HG03565 (cell line): ENCODE data around the gene TSPAN5.
A peak's percentile ranks its signal among the peaks of the same experiment; 100 is the strongest.

ENCODE experiments used
- ATAC-seq: cut with Tn5 transposase; IDR thresholded peaks from one replicate; pipeline ENCODE4 v1.9.1; 2021; ENCODE audit warnings: mild to moderate bottlenecking, moderate library complexity; ENCODE audit not compliant: unreplicated experiment

Gene TSPAN5

GRCh38 chr4:98620087-98620784, 38.2 kb downstream of the TSPAN5 start:
- no peak for ATAC-seq

GRCh38 chr4:98619180-98619579, 39.2 kb downstream of the TSPAN5 start:
- ATAC-seq, result no peak

- ATAC-seq, result no peak
These were observed 39.7 kb downstream of the TSPAN5 start for GRCh38 chr4:98618680-98619079.

DNA sequence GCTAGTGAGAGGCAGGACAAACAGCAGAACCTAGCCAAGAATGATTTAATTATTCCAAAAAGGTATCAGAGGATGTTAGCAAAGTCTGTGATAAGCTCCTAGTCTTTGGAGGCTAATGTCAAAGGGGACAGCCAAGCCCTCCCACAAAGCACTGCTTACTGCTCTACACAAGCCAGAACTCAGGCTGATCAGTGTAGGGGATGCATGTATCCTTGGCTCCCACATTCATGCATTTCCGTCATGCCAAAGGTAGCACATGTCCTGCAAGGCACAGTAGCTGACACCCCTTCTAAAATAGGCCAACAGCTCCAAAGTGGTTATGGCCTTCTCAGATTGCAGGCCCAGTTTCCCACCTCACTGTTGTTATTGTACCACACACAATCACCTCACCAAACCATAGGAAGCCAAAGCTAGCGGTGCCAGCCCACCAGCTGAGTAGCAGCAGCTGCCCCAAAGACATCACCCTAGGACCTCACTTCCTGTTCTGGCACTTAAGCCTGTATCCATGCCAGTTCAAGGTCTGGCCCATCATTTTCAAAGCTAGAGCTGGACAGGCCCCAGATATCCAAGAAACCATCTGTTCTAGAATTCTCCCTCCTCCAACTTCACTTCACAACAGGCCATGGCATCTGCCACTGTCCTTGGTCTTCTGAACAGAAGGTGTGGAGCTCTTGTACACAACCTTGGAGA, 40.9 kb downstream of the TSPAN5 start:
- no peak for ATAC-seq

DNA sequence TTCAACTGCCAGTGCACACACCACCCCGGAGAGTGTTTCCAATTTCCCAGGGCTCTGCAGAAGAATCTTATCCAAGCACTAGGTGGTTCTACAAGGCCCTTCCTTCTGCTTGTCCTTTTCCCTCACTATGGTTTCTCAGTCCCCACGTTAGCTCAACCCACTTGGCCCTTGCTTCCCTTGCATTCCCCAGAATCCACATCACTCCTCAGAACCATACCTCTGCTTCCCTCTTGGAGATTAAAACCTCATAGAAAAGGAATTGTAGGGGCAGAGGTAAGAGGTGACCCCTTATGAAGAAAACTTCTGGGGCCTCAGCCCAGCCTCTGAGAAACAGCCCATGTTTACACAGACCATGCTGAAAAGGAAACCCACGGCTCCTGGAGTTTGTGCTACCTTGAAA, 42.4 kb downstream of the TSPAN5 start:
- ATAC-seq, result no peak

DNA sequence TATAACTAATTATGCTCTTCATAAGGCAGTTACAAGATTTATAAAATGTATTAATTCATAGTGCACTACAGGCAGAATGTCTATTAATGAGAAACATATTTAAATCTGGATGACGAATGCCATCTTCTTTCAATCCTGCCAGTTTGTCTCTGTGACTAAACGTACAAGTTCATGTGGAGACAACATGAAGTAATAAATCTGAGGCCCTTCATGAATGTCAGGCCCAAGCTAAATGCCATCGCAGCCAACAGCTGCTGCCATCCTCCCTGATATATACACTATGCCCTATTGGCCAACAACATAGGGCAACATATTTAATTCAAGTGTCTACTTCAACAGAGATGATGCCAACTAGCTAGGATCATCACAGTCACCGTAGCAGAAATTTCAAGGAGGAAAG, 43.7 kb downstream of the TSPAN5 start:
- ATAC-seq, result no peak

DNA sequence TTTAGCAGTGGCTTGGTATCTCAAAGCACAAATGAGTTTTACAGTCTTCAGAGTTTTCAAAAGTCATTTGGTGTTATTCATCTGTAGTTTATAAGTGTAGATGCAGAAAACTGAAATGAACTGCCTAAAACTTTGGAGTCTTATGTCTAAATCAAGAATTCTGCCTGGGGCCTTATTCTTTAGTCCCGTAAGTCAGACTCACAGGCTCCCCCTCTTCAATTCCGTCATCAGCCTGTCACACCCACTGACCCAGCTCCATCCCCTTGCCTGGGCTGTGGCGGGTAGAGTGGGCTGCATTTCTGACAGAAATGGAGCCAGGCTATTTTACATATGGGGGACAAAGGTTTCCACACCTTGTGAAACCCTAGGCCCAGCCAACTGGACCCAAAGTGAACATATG, 44.3 kb downstream of the TSPAN5 start:
- ATAC-seq, result no peak

DNA sequence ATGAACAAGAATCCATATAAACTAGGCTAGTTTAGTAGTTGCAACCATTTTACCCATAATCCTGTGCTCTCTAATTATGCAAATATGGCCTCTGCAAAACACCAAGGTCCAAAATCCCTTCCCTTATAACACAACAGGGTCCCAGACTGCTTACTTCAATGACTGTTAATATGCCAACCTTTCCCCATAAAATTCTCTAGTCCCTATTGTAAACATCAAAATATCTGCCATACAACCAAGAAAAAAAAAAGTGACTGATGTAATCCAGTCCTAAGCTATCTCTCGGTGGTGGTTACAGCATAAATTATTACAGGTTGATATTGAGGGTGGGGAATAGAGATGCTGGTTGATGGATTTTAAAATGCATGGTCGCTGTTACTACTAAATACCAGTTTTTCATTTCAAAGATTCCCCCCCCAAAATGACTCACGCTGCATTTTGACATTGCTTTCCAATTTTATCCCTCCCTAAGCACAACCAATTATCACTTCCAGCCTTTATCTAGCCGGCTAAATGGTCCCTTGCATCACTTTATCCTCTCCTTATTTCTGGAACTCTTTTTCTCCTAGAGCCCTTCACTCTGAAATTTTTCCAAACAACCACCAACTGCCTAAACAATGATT, 44.8 kb downstream of the TSPAN5 start:
- no peak for ATAC-seq

DNA sequence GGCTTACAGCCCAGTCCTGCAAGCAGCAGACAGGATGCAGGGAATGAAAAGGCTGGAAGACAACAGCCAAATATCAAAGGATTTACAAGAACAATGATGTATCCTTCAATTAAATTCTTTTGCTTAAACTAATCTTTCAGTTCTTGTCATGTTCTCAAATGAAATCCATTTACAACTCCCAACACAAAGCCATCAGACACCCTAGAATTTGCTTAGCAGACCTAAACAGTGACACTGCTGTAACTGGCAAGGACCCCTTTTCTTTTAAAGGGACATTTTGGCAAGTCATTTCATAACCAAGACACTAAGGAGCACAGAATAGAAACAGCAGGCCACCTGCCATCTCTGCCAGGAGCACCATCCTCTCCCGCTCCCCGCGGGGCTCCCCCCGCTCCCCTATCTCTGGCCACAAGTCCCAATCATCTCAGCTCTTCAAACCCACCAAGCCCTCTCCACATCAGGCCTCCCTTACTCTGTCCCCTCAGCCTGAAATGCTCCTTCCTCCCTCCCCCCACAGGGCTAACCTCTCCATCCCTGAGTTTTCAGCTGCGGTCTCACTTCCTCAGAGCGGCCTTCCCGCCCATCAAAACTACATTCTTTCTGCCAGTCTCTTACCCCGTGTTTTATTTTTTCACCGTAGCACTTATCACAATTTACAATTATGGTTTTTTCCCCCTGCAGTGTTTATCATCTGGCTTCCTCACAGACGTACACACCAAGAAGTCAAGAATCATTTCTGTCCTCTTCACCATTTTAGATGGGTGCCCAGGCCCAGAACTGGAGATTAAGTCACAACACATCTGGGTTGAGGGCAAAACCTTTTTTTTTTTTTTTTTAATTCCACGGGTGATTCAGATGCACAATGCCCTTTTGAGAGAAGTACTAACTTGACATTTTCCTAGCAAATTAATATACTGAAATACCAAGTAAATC, 45.8 kb downstream of the TSPAN5 start:
- no peak for ATAC-seq

- no peak for ATAC-seq
These were observed 46.6 kb downstream of the TSPAN5 start for GRCh38 chr4:98611677-98612317.

DNA sequence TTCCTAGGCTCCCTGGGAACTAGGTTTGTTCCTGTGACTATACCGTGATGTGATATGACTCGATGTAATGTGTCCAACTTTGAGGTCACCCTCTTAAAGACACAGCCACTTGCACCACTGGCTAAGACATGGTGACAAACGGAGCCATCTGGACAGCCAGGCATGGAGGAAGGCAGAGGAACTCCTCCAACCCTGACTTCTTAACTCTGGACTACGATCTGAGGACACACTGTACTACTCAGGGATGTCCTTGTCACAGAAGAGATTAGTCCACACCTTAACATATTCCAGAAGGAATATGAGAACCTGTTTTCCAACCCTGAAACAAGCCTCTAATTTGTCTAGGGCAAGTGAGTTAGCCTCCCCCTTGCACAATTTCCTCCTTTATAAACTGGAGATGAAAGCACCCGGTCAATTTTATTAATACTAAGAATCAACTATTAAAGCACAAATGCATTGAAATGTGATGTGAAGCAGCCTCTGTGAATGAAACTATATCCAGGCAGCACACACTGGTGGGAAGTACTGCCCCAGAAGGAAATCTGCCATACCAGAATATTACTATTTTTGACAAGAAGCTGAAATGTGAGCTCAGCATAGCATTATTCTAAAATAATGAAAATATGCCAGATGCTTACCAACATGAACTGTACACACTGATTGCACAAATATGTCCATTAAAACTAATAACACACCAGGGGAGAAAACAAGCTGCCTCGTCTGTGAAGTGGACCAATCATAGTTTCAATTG, 47.3 kb downstream of the TSPAN5 start:
- ATAC-seq, result no peak

DNA sequence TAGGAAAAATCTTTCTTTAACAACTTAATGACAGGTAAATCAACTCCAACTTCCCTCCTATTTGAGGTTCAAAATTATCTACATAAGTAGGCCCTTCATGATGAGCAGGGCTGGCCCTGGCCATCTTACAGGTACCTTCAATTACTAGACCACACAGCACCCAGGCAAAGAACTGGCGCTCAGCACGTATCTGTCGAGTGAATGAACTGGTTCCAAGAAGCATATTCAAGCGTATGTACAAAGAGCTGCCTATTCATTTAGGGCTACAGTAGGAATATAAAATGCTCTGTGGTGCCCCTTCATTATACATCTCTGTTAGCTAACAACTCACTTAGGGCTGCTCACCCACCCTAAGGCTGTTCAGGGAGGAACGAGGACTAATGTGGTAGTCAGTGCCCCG, 48.0 kb downstream of the TSPAN5 start:
- ATAC-seq, result no peak

- no peak for ATAC-seq
These were observed 48.5 kb downstream of the TSPAN5 start for GRCh38 chr4:98609934-98610333.

DNA sequence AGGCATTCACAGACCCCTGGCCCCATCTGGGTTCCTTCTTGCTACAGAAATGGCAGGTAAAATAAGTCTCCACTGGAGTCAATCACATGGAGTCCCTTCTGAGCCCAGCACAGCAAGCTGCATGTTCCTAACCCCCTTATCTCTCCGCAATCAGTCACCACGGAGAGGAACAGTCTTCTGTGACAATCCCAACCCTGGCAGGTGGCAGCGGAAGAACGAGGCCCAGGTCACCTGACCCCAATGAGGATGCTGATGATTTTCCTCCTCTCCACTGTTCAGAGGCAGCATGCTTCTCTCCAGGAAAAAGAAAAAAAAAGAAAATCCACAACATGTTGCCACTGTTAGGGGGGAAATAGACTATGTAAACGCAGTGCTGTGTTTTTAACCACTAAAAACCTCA, 50.1 kb downstream of the TSPAN5 start:
- ATAC-seq, result no peak

DNA sequence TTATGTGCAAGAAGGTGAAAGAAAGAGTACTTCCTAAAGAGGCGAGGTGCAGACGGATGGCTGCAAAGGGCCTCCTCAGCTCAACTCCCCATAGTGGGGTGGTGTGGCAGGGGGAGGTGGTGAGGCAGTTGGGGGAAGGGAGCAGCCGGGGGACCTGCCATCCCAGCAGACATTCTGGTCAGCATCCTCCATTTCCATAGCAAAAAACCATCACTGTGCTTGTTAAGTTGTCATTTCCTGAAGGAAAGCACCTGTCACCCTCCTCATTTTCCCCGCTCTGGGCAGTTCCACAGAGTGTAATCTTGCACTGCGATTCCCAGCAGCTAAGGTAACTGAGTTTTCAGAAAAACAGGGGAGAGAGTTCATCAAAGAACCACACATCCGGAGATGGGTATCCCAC, 51.5 kb downstream of the TSPAN5 start:
- no peak for ATAC-seq

- no peak for ATAC-seq
These were observed 53.2 kb downstream of the TSPAN5 start for GRCh38 chr4:98605216-98605615.

GRCh38 chr4:98604723-98605122, 53.7 kb downstream of the TSPAN5 start:
- no peak for ATAC-seq

DNA sequence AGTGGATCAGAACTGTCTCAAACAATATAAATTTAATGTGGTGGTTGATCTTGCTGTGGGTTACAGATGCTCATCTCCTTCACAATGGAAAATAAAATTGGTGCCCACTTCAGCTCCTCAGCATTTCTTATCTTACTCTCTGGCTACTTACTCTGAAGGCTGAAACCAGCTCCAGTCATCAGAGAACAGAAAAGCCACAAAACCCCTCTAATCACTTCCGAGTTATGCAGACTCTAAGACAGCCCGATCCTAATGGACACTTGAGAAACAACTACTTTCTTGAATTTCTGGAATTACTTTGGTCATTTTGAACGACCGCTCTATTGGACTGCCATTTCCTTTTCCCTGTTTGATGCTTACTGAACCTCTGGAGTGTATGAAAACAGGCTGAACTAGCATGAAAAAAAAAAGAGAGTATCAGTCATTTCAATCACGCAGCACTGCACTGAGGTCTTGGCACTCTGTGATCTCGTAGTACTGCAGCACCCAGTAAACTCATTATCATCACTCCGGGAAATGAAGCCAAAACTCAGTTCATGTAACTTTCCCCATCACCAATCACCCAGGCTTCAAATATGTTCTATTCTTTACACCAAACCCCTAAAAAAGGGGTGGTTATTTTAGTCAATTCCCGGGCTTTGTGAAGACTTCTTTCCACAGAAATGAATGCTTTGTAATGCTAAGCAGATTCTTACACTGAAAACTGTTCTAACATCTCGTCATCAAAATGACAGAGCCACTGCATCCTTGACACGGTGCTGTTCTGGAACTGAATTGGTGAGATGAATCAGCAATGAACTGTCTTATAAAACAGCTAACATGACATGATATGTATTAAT, 54.5 kb downstream of the TSPAN5 start:
- ATAC-seq, result no peak

DNA sequence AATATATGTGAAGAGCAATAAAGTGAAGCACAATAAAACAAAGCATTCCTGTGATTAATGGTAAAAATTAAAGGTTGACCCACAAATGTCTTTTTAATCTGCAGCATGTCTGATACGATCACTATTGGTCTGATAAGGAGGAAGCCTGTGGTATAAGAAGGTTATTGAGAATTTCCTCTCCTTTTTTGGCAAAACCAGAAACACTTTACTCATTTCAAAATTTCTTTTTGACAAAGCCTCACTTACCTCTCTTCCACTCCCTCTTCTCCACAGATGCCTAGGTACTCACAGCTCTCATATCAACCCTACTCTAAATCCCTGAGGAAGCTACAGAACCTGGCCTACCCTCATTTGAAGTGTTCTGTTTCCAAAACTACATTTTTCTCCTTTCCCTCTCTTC, 56.1 kb downstream of the TSPAN5 start:
- ATAC-seq, result peak; percentile 60
